ENCODE measurements around the gene SLC5A2.

Gene SLC5A2

DNA sequence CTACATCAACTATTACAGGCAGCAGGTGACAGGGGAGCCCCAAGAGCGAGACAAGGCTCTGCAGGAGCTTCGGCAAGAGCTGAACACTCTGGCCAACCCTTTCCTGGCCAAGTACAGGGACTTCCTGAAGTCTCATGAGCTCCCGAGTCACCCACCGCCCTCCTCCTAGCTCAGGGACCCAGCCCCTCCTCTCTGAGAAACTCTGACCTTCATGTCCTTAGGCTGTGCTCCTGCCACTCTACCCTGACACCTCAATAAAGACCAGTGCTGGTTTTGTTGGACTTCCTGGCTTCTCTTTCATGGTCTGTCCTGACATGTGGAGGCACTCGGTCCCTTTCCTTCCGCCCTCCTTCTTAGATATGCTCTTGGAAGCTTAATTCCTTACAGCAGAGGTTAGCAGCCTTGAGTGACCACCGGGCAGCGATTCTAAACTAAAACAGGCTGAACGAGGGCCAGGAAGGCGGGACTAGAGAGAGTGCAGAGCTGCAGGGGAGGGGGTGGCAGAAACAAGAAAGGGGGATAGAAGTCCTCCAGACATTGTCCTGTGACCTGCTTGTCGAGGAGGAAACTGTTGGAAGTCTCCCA, 45.7 kb downstream of the SLC5A2 start:
- no CpG with 5 or more reads among the region's 11 CpGs for WGBS (ENCODE audit: extremely low coverage, insufficient coverage, low lambda C conversion rate)
- Histone ChIP-seq H3K79me2 (ENCODE audit: control insufficient read depth, insufficient read depth, low read length) (no peaks in the 10 kb centered on the region), H2AK5ac (ENCODE audit: low read length) (no peak overlapping the region), H3K23ac (ENCODE audit: low read length) (no peak overlapping the region), H3K4me2 (ENCODE audit: low read length) (peak overlapping the region; percentile 70), H3K36me3 (ENCODE audit: control insufficient read depth, insufficient read depth, low read length) (no peaks in the 10 kb centered on the region), H3K56ac (ENCODE audit: low read length) (peak overlapping the region; percentile 67), H3K9ac (ENCODE audit: low read length) (peak overlapping the region; percentile 22), H2BK5ac (ENCODE audit: low read length) (no peak overlapping the region), H3K79me1 (ENCODE audit: low read length) (no peaks in the 10 kb centered on the region), H3K4me3 (ENCODE audit: low read length) (peak overlapping the region; percentile 24), H2BK120ac (ENCODE audit: low read depth, low read length) (no peak overlapping the region), H3K27ac (ENCODE audit: low read depth, low read length) (no peak overlapping the region), H3K18ac (ENCODE audit: low read length) (no peak overlapping the region), H4K8ac (ENCODE audit: low read depth, low read length) (no peak overlapping the region), H3K4ac (ENCODE audit: low read depth, low read length) (no peak overlapping the region), H3K27me3 (ENCODE audit: insufficient read depth, low read length, poor library complexity) (peaks cover 11% of the 10 kb centered on the region), H4K5ac (ENCODE audit: low read length) (no peak overlapping the region), H3K4me1 (ENCODE audit: control insufficient read depth, low read depth, low read length) (no peaks in the 10 kb centered on the region), H2BK15ac (replicated peaks; ENCODE audit: low read depth) (no peak overlapping the region)
- peak; percentile 18 for DNase-seq

DNA sequence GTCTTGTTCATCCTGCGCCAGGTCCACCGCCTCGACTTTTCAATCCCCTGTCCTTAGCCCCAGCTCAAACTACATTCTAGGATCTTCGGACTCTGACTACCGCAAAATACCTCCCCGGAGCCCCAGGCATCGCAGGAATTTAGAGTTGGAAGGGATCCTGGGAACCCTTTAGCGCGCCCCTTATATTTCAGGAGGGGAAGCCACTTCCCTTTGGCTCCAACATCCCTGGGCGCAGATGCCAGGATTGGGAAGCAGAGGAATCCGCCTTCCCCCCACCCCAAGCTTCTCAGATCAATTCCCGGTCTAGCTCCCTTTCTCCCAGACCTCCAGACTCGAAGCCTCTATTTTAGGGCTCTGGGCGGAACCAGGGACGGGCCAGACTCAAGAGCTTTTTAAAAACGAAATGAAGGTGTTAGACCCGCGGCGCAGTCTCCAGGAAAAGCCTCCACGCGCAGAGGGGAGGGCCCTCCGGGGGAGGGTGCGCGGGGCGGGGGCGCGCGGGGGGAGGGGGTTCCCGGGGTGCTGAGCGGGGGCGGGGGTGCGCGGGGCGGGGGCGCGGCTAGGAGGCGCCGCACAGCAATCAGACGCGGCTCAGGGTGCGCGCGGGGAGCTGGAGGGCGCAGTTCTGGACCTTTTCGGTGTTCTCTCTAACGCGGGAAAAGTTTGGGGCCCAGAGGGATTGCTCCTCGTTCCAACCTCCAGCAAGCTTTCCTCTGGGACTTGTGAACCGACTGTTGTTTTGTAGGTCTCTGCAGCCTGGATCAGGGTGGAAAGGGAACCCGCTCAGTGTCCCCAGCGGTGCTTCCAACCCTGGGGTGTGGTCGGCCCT, 46.4 kb downstream of the SLC5A2 start:
- peak overlapping the region; percentile 54 for H3K9ac ChIP-seq (ENCODE audit: low read length)
- no peaks in the 10 kb centered on the region for H3K79me1 ChIP-seq (ENCODE audit: low read length)
- peak; percentile 15 for DNase-seq
- H3K56ac ChIP-seq (ENCODE audit: low read length) = peak overlapping the region; percentile 74
- no peaks in the 10 kb centered on the region for H3K79me2 ChIP-seq (ENCODE audit: control insufficient read depth, insufficient read depth, low read length)
- H3K27me3 ChIP-seq (ENCODE audit: insufficient read depth, low read length, poor library complexity) = peaks cover 11% of the 10 kb centered on the region
- H3K4ac ChIP-seq (ENCODE audit: low read depth, low read length) = no peak overlapping the region
- H3K4me2 ChIP-seq (ENCODE audit: low read length) = peak overlapping the region; percentile 74
- H3K36me3 ChIP-seq (ENCODE audit: control insufficient read depth, insufficient read depth, low read length) = no peaks in the 10 kb centered on the region
- H2AK5ac ChIP-seq (ENCODE audit: low read length) = no peak overlapping the region
- H4K8ac ChIP-seq (ENCODE audit: low read depth, low read length) = no peak overlapping the region
- H3K23ac ChIP-seq (ENCODE audit: low read length) = no peak overlapping the region
- WGBS (ENCODE audit: extremely low coverage, insufficient coverage, low lambda C conversion rate) = no CpG with 5 or more reads among the region's 52 CpGs
- no peak overlapping the region for H2BK15ac ChIP-seq (replicated peaks; ENCODE audit: low read depth)
- H2BK120ac ChIP-seq (ENCODE audit: low read depth, low read length) = no peak overlapping the region
- H3K27ac ChIP-seq (ENCODE audit: low read depth, low read length) = no peak overlapping the region
- H2BK5ac ChIP-seq (ENCODE audit: low read length) = no peak overlapping the region
- no peaks in the 10 kb centered on the region for H3K4me1 ChIP-seq (ENCODE audit: control insufficient read depth, low read depth, low read length)
- H3K18ac ChIP-seq (ENCODE audit: low read length) = no peak overlapping the region
- H3K4me3 ChIP-seq (ENCODE audit: low read length) = peak overlapping the region; percentile 33
- H4K5ac ChIP-seq (ENCODE audit: low read length) = no peak overlapping the region

DNA sequence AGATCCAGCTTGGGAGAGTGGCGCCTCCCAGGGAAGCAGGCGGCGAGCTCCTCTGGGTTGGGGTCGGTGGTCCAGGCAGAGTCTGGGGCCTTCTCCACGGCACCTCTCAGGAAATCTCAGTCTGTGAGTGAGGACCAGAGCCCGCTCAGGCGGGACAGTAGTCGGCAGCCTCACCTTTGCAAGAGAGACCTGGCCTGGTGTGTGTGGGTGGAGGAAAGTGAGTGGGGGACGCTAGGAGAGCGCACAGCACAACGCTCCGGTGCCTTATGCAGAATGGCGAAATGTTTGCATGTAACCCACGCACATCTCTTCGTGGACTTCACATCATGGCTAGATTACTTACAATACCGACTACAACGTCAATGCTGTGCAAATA, 47.0 kb downstream of the SLC5A2 start:
- no peaks in the 10 kb centered on the region for H3K4me1 ChIP-seq (ENCODE audit: control insufficient read depth, low read depth, low read length)
- no peak overlapping the region for H3K18ac ChIP-seq (ENCODE audit: low read length)
- H2BK15ac ChIP-seq (replicated peaks; ENCODE audit: low read depth) = no peak overlapping the region
- no peak for DNase-seq
- no peaks in the 10 kb centered on the region for H3K79me1 ChIP-seq (ENCODE audit: low read length)
- H3K36me3 ChIP-seq (ENCODE audit: control insufficient read depth, insufficient read depth, low read length) = no peaks in the 10 kb centered on the region
- no peak overlapping the region for H2BK120ac ChIP-seq (ENCODE audit: low read depth, low read length)
- H2AK5ac ChIP-seq (ENCODE audit: low read length) = no peak overlapping the region
- no peak overlapping the region for H4K8ac ChIP-seq (ENCODE audit: low read depth, low read length)
- H3K23ac ChIP-seq (ENCODE audit: low read length) = no peak overlapping the region
- peak overlapping the region; percentile 54 for H3K9ac ChIP-seq (ENCODE audit: low read length)
- H3K4me2 ChIP-seq (ENCODE audit: low read length) = peak overlapping the region; percentile 74
- H4K5ac ChIP-seq (ENCODE audit: low read length) = no peak overlapping the region
- no peak overlapping the region for H3K4me3 ChIP-seq (ENCODE audit: low read length)
- peak overlapping the region; percentile 74 for H3K56ac ChIP-seq (ENCODE audit: low read length)
- H2BK5ac ChIP-seq (ENCODE audit: low read length) = no peak overlapping the region
- H3K27me3 ChIP-seq (ENCODE audit: insufficient read depth, low read length, poor library complexity) = peaks cover 11% of the 10 kb centered on the region
- H3K27ac ChIP-seq (ENCODE audit: low read depth, low read length) = no peak overlapping the region
- H3K79me2 ChIP-seq (ENCODE audit: control insufficient read depth, insufficient read depth, low read length) = no peaks in the 10 kb centered on the region
- no CpG with 5 or more reads among the region's 17 CpGs for WGBS (ENCODE audit: extremely low coverage, insufficient coverage, low lambda C conversion rate)
- no peak overlapping the region for H3K4ac ChIP-seq (ENCODE audit: low read depth, low read length)

DNA sequence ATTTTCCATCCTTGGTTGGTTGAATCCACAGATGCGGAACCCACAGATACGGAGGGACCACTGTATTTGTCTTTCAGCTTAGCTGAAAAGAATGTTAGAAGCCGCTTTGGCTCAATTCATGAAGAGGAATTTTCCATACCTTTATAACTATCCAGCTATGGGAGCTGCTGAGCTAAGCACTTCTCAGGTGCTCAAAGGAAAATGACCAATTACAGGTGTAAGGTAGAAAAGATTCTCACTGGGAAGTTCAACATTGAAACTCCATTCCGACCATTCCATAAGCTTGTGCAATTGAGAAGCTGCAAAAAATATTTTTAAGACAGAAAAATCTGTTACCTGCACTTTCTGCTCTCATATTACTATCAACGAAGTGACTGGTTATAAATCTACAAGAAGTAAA, 47.5 kb downstream of the SLC5A2 start:
- no peak overlapping the region for H3K4me3 ChIP-seq (ENCODE audit: low read length)
- H3K9ac ChIP-seq (ENCODE audit: low read length) = no peak overlapping the region
- no peak overlapping the region for H2AK5ac ChIP-seq (ENCODE audit: low read length)
- H3K4ac ChIP-seq (ENCODE audit: low read depth, low read length) = no peak overlapping the region
- no peak overlapping the region for H3K23ac ChIP-seq (ENCODE audit: low read length)
- no peak for DNase-seq
- no peaks in the 10 kb centered on the region for H3K4me1 ChIP-seq (ENCODE audit: control insufficient read depth, low read depth, low read length)
- H3K27me3 ChIP-seq (ENCODE audit: insufficient read depth, low read length, poor library complexity) = peaks cover 11% of the 10 kb centered on the region
- H4K8ac ChIP-seq (ENCODE audit: low read depth, low read length) = no peak overlapping the region
- no peaks in the 10 kb centered on the region for H3K36me3 ChIP-seq (ENCODE audit: control insufficient read depth, insufficient read depth, low read length)
- WGBS (ENCODE audit: extremely low coverage, insufficient coverage, low lambda C conversion rate) = no CpG with 5 or more reads among the region's 5 CpGs
- H3K27ac ChIP-seq (ENCODE audit: low read depth, low read length) = no peak overlapping the region
- no peak overlapping the region for H4K5ac ChIP-seq (ENCODE audit: low read length)
- no peak overlapping the region for H2BK120ac ChIP-seq (ENCODE audit: low read depth, low read length)
- no peak overlapping the region for H2BK15ac ChIP-seq (replicated peaks; ENCODE audit: low read depth)
- H3K18ac ChIP-seq (ENCODE audit: low read length) = no peak overlapping the region
- H2BK5ac ChIP-seq (ENCODE audit: low read length) = no peak overlapping the region
- H3K79me1 ChIP-seq (ENCODE audit: low read length) = no peaks in the 10 kb centered on the region
- H3K79me2 ChIP-seq (ENCODE audit: control insufficient read depth, insufficient read depth, low read length) = no peaks in the 10 kb centered on the region
- no peak overlapping the region for H3K4me2 ChIP-seq (ENCODE audit: low read length)
- no peak overlapping the region for H3K56ac ChIP-seq (ENCODE audit: low read length)

DNA sequence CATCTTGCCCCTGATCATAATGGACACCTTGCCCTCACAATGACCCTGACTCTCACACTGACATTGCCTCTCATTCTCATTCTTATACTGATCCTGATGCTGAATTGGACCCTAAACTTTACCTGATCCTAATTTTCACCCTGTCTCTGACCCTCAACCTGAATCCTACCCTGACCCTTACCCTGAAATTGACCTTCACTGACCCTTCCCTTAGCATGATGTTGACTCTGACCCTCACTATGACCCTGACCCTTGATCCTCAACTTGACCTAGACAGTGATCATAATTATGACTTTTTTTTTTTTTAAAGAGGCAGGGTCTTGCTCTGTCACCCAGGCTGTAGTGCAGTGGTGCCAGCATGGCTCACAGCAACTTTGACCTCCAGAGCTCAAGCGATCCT, 48.2 kb downstream of the SLC5A2 start:
- no peak overlapping the region for H3K56ac ChIP-seq (ENCODE audit: low read length)
- no peak for DNase-seq
- H3K4me1 ChIP-seq (ENCODE audit: control insufficient read depth, low read depth, low read length) = no peaks in the 10 kb centered on the region
- no peak overlapping the region for H3K9ac ChIP-seq (ENCODE audit: low read length)
- no peak overlapping the region for H3K4me2 ChIP-seq (ENCODE audit: low read length)
- no peak overlapping the region for H3K18ac ChIP-seq (ENCODE audit: low read length)
- no peak overlapping the region for H2AK5ac ChIP-seq (ENCODE audit: low read length)
- H3K27me3 ChIP-seq (ENCODE audit: insufficient read depth, low read length, poor library complexity) = peaks cover 11% of the 10 kb centered on the region
- H3K23ac ChIP-seq (ENCODE audit: low read length) = no peak overlapping the region
- H2BK15ac ChIP-seq (replicated peaks; ENCODE audit: low read depth) = no peak overlapping the region
- H3K79me2 ChIP-seq (ENCODE audit: control insufficient read depth, insufficient read depth, low read length) = no peaks in the 10 kb centered on the region
- H2BK120ac ChIP-seq (ENCODE audit: low read depth, low read length) = no peak overlapping the region
- no peak overlapping the region for H3K4ac ChIP-seq (ENCODE audit: low read depth, low read length)
- H4K8ac ChIP-seq (ENCODE audit: low read depth, low read length) = no peak overlapping the region
- WGBS (ENCODE audit: extremely low coverage, insufficient coverage, low lambda C conversion rate) = no CpG with 5 or more reads among the region's 1 CpG
- no peaks in the 10 kb centered on the region for H3K79me1 ChIP-seq (ENCODE audit: low read length)
- no peaks in the 10 kb centered on the region for H3K36me3 ChIP-seq (ENCODE audit: control insufficient read depth, insufficient read depth, low read length)
- H2BK5ac ChIP-seq (ENCODE audit: low read length) = no peak overlapping the region
- H3K27ac ChIP-seq (ENCODE audit: low read depth, low read length) = no peak overlapping the region
- H4K5ac ChIP-seq (ENCODE audit: low read length) = no peak overlapping the region
- H3K4me3 ChIP-seq (ENCODE audit: low read length) = no peak overlapping the region
